ENCODE measurements around the gene LCNL1. TPM values are rescaled to one million over a fixed set of nuclear protein-coding genes. Genes with fewer than 3 reads are reported as not detected.
A peak's percentile ranks its signal among the peaks of the same experiment; 100 is the strongest.

LCNL1 gene
- total and polyA plus RNA-seq, 2 of the 13 experiments (the other 11 are each of a cell fraction or from before 2014, with no cell fraction given): not detected

GRCh38 chr9:136949817-136950655 lies 32.8 kb upstream of the LCNL1 start (continued):
- no peak for TF ChIP-seq HNF1A (IDR thresholded peaks at IDR 0.05; ENCODE audit: low read depth)
- TF ChIP-seq HNF1A (CRISPR knock-in tag; IDR thresholded peaks at IDR 0.05; ENCODE audit: borderline replicate concordance): peak; percentile 65; the same call in 1 of the 2 replicates
- no peak for TF ChIP-seq CCAR2 (optimal IDR thresholded peaks at IDR 0.05; ENCODE audit: low read depth, low read length)
- TF ChIP-seq ATF2 (CRISPR knock-in tag; IDR thresholded peaks at IDR 0.05): peak; percentile 17
- TF ChIP-seq PTBP1 (IDR thresholded peaks at IDR 0.05; ENCODE audit: low read depth, low read length, poor library complexity, severe bottlenecking): peak; percentile 1
- no peak for TF ChIP-seq ZNF496 (CRISPR knock-in tag; IDR thresholded peaks at IDR 0.05; ENCODE audit: insufficient replicate concordance)
- no peak for TF ChIP-seq SP1 (IDR thresholded peaks at IDR 0.05)
- TF ChIP-seq SP1 (CRISPR knock-in tag; IDR thresholded peaks at IDR 0.05): peak; percentile 47; the same call in 1 of the 2 replicates
- peak; percentile 28 for TF ChIP-seq ZNF407 (CRISPR knock-in tag; IDR thresholded peaks at IDR 0.05; ENCODE audit: not compliant biosample characterization)
- no peak; the same call in 1 of the 2 replicates for TF ChIP-seq ZNF605 (CRISPR knock-in tag; IDR thresholded peaks at IDR 0.05)
- TF ChIP-seq ZNF503 (CRISPR knock-in tag; IDR thresholded peaks at IDR 0.05): no peak; the same call in 1 of the 2 replicates
